ENCODE data around the gene DMGDH. TPM values are rescaled to one million over a fixed set of nuclear protein-coding genes. Genes with fewer than 3 reads are reported as not detected.

Gene DMGDH
- under 1 TPM in 1 of 2 experiments, not detected in 1; 0.63 TPM for total RNA-seq

- POLR2A ChIA-PET = no interaction called here
- CTCF ChIA-PET = no interaction called here
Observed at GRCh38 chr5:79069488-79070349, at the start of gene DMGDH, which contains the start of gene BHMT2. DMGDH (minus strand) TSS chr5:79069674; CDS start chr5:79069620, 54 bp downstream. BHMT2 (plus strand) TSS chr5:79069767; CDS start chr5:79069783, 16 bp downstream.

GRCh38 chr5:79112703-79113058, 43.2 kb upstream of the DMGDH start:
- ChIA-PET POLR2A (no interaction called here), CTCF (no interaction called here)

DNA sequence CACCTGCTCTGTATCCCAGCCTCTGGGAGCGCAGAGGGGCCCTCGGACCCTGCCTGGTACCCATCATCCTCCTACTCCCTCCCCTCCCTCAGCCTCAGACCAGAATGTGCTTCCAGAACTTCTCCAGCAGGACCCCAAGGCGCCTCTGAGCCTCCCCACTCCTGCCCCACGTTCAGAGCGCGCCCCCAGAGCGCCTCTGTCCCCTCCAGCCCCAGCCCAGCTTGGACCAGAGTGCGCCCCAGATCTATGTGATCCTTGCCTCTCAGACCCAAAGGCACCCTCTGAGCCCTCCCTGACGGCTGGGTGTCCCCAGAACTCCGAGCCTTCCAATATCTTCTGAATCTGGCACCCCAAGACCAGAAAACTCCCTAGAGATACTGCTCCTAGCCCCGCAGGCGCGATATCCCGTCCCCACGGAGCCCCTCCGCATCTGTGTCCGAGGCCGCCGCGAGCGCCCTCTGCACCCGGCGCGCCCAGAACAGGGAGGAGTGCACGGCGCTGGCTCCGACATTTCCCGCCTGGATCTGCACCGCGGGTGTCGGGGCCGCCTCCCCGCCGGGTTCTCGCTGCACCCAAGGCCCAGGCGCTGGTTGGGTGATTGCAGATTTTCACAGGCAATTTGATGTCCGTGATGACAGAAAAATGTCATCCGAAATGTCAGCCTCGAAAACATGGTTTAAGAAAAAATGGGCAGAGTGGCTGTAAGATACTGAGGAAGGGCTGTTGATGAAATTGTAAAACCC, 42.7 kb upstream of the DMGDH start:
- ChIA-PET CTCF (no interaction called here), POLR2A (no interaction called here)

DNA sequence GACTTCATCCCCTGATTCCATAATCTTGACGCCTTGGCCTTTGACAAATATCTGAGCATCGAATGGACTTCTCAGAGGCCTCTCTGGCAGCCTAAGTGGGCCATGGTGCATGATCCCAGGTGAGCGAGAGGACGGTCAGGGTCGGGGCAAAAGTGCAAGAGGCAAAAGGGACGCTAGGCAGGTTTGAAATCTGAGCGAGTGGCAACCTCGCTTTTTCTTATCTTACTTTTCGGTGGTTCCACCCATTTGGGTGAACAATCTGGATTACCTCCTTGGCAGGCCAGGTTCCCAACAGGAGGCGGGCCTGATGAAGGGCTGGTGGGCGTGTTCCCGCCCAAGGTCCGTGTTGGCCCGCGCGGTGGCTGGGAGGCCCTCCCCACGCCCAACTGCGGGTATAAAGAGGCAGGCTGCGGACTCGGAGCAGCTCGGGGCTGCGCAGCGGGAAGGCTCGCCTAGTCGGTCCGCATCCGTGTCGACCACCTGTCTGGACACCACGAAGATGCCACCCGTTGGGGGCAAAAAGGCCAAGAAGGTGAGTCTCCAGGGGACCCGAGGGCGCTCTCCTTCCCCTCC, 42.0 kb upstream of the DMGDH start, which contains the start of gene BHMT:
TSS of gene BHMT (plus strand) at position 423 of the 573 bp plus-strand sequence. CDS start at position 500, 77 bp downstream.
- POLR2A ChIA-PET = no interaction called here
- CTCF ChIA-PET = no interaction called here

DNA sequence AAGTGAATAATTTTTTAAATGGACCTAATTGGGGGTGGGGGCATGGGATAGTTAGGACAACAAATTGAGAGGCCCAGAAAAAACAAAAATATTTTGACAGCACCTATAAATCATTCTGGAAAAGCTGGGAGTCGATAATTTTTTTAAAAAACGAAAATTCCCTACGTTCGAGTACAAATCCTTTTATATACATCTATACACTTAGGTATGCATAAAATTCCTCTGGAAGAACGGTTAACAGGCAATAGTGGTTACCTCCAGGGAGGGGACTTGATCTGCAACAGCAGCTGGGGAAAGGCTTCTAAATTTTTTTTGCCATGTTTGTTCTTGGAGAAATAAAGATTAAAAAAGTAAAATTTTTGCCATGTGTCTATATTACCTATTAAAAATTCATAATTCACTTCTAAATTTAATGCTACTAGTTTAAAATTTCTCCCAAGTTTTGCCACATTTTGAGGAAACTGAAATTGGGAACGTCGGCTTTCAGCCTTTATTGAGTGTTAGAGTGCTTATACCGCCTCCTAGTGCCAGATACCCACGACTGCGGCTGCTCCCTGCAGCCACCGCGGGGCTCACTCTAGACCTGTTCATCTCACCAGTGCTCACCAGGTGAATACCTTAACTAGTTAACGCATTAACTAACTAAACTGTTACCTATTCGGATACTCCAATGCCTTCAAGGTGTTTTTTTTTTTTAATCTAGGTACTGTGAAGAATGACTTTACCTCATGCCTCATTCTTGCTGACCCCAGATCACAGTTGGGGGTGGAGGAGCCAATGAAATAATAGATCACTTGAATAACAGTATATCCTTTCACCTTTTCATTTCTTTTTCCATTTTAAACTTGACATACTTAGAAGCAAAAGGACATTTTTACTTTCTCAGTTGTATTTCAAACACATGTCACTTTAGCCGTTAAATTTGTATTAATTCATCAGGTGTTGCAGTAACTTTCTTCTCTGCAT, 40.3 kb upstream of the DMGDH start:
- ChIA-PET POLR2A (no interaction called here), CTCF (interaction anchor here (0.6 to 1.2 kb wide), 3 partner anchors 81 to 128 kb away, joined by 3 read pairs; no protein-coding TSS in a partner anchor)

DNA sequence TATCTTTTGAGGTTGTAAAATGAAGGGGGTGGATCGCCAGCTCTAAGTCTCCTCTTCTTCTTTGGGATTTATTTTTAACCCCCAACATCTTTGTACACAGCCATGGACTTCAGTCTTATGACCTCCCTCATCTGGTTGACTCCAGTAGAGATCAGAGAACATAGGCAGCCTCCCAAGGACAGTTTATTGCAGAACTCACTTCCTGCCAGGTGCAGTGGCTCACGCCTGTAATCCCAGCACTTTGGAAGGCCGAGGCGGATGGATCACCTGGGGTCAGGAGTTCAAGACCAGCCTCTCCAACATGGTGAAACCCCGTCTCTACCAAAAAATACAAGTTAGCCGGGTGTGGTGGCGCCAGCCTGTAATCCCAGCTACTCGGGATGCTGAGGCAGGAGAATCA, 39.3 kb upstream of the DMGDH start:
- POLR2A ChIA-PET = no interaction called here
- CTCF ChIA-PET = interaction anchor here (0.6 to 1.2 kb wide), 3 partner anchors 80 to 129 kb away, joined by 3 read pairs; no protein-coding TSS in a partner anchor

DNA sequence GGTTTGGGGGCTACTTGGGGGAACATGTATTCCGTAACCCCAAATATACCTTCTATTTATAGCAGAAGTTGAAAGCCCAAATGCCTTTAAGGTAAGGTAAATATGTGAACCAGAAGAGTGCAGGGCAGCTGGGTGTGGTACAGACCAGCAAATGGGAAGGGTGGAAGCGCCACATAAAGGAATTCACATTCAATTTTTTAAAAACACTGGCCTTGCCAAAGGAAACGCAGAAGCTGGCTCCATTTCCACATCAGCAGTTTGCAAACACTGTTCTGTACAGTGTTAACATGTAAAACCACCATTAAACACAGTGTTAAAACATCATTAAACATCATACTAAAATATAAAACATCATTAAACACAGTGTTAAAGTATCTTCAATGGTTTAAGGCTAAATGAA, 38.6 kb upstream of the DMGDH start:
- ChIA-PET CTCF (interaction anchor here (0.7 to 1.7 kb wide), 2 partner anchors 83 to 218 kb away, joined by 3 to 4 read pairs; no protein-coding TSS in a partner anchor), POLR2A (no interaction called here)

- ChIA-PET CTCF (interaction anchor here (0.7 to 1.7 kb wide), 4 partner anchors 24 to 565 kb away, joined by 3 to 4 read pairs (median 3); no protein-coding TSS in a partner anchor), POLR2A (no interaction called here)
Observed at GRCh38 chr5:79107020-79107796, 37.7 kb upstream of the DMGDH start.

DNA sequence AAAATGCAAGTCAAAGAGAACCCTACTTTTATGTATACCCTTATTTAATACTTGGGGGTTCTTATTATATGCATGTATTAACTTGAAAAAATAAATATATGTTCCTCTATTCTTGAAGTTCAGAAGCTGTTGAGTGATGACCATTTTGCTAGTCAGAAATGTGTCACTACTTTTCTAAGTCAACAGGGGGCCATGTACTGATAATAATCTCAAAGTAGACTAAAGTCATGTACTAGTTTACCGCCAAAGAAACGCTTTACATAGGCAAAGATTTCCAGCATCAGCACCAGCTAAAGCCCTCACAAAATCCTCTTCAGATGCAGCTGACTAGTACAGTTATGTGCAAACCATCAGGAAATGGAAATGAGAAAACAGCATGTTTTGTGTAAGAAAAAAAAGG, 36.4 kb upstream of the DMGDH start:
- POLR2A ChIA-PET = no interaction called here
- CTCF ChIA-PET = interaction anchor here (1.7 kb wide), 1 partner anchor 81 kb away, joined by 8 read pairs; no protein-coding TSS in a partner anchor

DNA sequence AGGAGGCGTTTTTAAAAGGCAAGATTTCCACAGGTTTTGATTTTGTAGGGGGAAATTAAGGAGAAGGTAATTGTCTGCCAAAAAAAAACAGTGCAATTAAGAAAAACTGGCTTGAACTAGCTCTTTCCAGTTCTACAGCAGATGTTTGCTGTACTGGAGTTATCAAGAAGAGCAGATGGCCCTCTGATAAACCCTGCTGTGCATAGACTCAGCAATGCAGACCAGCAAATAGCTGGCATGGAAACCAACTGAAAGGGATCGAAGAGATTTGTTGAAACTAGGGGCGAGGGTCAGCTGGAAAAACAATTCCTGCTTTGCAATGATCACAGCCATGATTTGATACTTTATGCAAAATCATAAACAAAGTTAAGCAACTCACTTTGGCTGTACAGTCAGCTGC, 24.3 kb upstream of the DMGDH start:
- ChIA-PET CTCF (no interaction called here), POLR2A (no interaction called here)

DNA sequence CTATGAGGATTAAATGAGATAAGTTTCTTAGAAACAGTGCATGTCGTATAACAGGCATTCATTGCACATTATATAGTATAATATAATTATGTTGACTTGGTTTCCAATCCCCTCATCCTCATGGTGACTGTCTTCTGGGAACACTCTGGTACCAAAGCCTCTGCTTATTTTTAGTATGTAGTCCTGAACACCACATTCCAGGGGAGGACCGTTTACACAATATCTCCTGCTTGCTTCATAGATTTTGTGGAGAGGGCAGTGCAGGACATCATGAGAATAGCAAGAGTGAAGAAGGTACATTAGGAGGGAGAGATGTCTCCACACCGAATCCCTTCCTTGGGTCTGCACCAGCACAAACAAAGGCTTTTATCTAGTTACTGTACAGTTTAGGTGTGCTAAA, 21.6 kb upstream of the DMGDH start:
- ChIA-PET POLR2A (no interaction called here), CTCF (no interaction called here)

GRCh38 chr5:79088507-79088906, 19.0 kb upstream of the DMGDH start:
- POLR2A ChIA-PET = no interaction called here
- CTCF ChIA-PET = interaction anchor here (0.7 kb wide), 2 partner anchors 29 to 368 kb away, joined by 4 to 5 read pairs; no protein-coding TSS in a partner anchor

GRCh38 chr5:79086116-79086515, 16.6 kb upstream of the DMGDH start:
- POLR2A ChIA-PET = no interaction called here
- CTCF ChIA-PET = no interaction called here

DNA sequence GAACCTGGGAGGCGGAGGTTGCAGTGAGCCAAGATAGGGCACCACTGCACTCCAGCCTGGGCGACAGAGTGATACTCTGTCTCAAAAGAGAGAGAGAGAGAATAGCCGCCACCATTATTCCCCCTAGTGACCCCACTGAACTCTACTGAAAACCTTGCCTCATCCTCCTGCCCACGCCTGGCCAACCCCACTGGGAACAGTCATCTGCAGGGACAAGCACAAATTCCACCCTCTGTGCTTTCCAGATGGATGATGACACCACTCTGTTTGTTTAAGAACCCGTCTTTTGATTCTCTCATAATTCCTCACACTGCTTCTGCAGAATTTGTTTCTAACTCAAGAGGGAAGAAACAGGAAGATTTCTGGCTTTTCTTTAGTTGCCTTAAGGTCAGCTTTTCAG, 12.3 kb upstream of the DMGDH start:
- ChIA-PET CTCF (no interaction called here), POLR2A (no interaction called here)

GRCh38 chr5:79080804-79081203, 11.3 kb upstream of the DMGDH start:
- ChIA-PET CTCF (no interaction called here), POLR2A (no interaction called here)

GRCh38 chr5:79077680-79078365, 8.3 kb upstream of the DMGDH start:
- POLR2A ChIA-PET = interaction anchor here (0.6 kb wide), 1 partner anchor 47 kb away, joined by 7 read pairs; no protein-coding TSS in a partner anchor

GRCh38 chr5:79076819-79077218, 7.3 kb upstream of the DMGDH start:
- ChIA-PET POLR2A (no interaction called here), CTCF (no interaction called here)

More at GRCh38 chr5:79077680-79078365, 8.3 kb upstream of the DMGDH start:
- CTCF ChIA-PET = interaction anchor here (0.5 kb wide), 1 partner anchor 324 kb away, joined by 5 read pairs; no protein-coding TSS in a partner anchor
